Endothelial cell of umbilical vein (primary cell): Measurements from ENCODE around the gene TEN1. TPM values are rescaled to one million over a fixed set of nuclear protein-coding genes. Genes with fewer than 3 reads are reported as not detected.

ENCODE experiments used
- BruUV-seq: library from RNA; stranded (reverse); fragments of 400-500 nt; replicated peaks from 2 replicates; lab custom pipeline; 2021; lab: Mats Ljungman, UMichigan
- CTCF ChIA-PET: fragments of 300-600, 350-600 bp; sonication (Branson Sonifier 250); formaldehyde crosslinking; loops from one replicate; lab custom pipeline; 2021; ENCODE audit warnings: antibody characterized with exemption, inconsistent platforms; lab: Charles Lee
- POLR2A ChIA-PET: fragments of 300-600, 350-600 bp; sonication (Branson Sonifier 250); formaldehyde crosslinking; loops from one replicate; lab custom pipeline; 2021; ENCODE audit warnings: antibody characterized with exemption, inconsistent platforms; lab: Charles Lee
- DNase-seq: peaks from one replicate; pipeline ENCODE4 v3.0.0-alpha.2; 2011; ENCODE audit warnings: low read depth, low spot score
- FAIRE-seq: peaks from 2 replicates; lab custom pipeline; 2011; peaks lifted over from hg19 to GRCh38; lab: Jason Lieb, UNC
- H2AFZ ChIP-seq: 2 replicates; pipeline ENCODE4 v1.6.0; 2012; ENCODE audit warnings: low read depth, low read length, control low read depth, inconsistent platforms
- H3K27ac ChIP-seq: 2 replicates; pipeline ENCODE4 v1.5.1; 2011; ENCODE audit warnings: low read depth, mild to moderate bottlenecking, control low read depth, low read length, moderate library complexity; ENCODE audit not compliant: insufficient read depth
- H3K27me3 ChIP-seq, 2 experiments: 2 replicates each; pipeline versions ENCODE4 v1.6.0 to v1.6.1; 2011; ENCODE audit warnings: low read length in 2 of 2, mixed read lengths in 1 of 2; ENCODE audit not compliant: control insufficient read depth in 2 of 2, insufficient read depth in 2 of 2
- H3K36me3 ChIP-seq, 2 experiments: 2 replicates in 1 of 2; 3 replicates in 1 of 2; pipeline ENCODE4 v1.5.1; 2011; ENCODE audit warnings: low read length in 2 of 2, mild to moderate bottlenecking in 1 of 2, moderate library complexity in 1 of 2; ENCODE audit not compliant: control insufficient read depth in 2 of 2, insufficient read depth in 2 of 2; ENCODE audit errors: extremely low read depth in 1 of 2
- H3K4me1 ChIP-seq: 3 replicates; pipeline ENCODE4 v1.5.1; 2011; ENCODE audit warnings: mild to moderate bottlenecking, low read length; ENCODE audit not compliant: control insufficient read depth, insufficient read depth; ENCODE audit errors: extremely low read depth
- H3K4me2 ChIP-seq: 2 replicates; pipeline ENCODE4 v1.6.1; 2011; ENCODE audit warnings: low read length, control low read depth, mixed read lengths; ENCODE audit not compliant: insufficient read depth
- H3K4me3 ChIP-seq, 3 experiments: fragments of 200-600 bp in 1 of 3; sonication (generic), shearing (Covaris generic) in 1 of 3; replicated peaks in 1 of 3; 2 replicates each; pipeline ENCODE4 v1.5.1; 2011 to 2016; ENCODE audit warnings: control low read depth in 3 of 3, low read length in 3 of 3, mild to moderate bottlenecking in 2 of 3, inconsistent platforms in 1 of 3, low read depth in 1 of 3, moderate library complexity in 1 of 3; ENCODE audit not compliant: insufficient read depth in 1 of 3
- H3K79me2 ChIP-seq: 2 replicates; pipeline ENCODE4 v1.6.0; 2012; ENCODE audit warnings: low read length, inconsistent platforms; ENCODE audit not compliant: control insufficient read depth, insufficient read depth
- H3K9ac ChIP-seq: replicated peaks from 2 replicates; pipeline ENCODE3; 2011; ENCODE audit warnings: low read length, control low read depth; ENCODE audit not compliant: insufficient read depth; ENCODE audit errors: extremely low read depth
- H3K9me1 ChIP-seq: replicated peaks from 3 replicates; pipeline ENCODE4 v1.6.0; 2011; ENCODE audit warnings: mild to moderate bottlenecking, low read length; ENCODE audit not compliant: control insufficient read depth, insufficient read depth; ENCODE audit errors: extremely low read depth
- H3K9me3 ChIP-seq: replicated peaks from 2 replicates; pipeline ENCODE4 v1.5.1; 2012; ENCODE audit warnings: low read length, inconsistent platforms; ENCODE audit not compliant: control insufficient read depth, insufficient read depth
- H4K20me1 ChIP-seq: replicated peaks from 2 replicates; pipeline ENCODE3; 2011; ENCODE audit warnings: mild to moderate bottlenecking, low read length; ENCODE audit not compliant: control insufficient read depth, insufficient read depth; ENCODE audit errors: extremely low read depth
- CTCF ChIP-seq, 2 donors: IDR thresholded peaks; 1 replicate in 1 of 2; 2 replicates in 1 of 2; pipeline ENCODE4 v1.5.1; 2011; ENCODE audit warnings: low read length in 2 of 2, mild to moderate bottlenecking in 2 of 2, moderate library complexity in 2 of 2, control low read depth in 1 of 2, inconsistent platforms in 1 of 2, low read depth in 1 of 2; ENCODE audit not compliant: insufficient read depth in 1 of 2; ENCODE audit errors: extremely low read depth in 1 of 2
- EZH2 ChIP-seq: IDR thresholded peaks from 2 replicates; pipeline ENCODE4 v1.6.1; 2012; ENCODE audit warnings: borderline replicate concordance, low read depth, mild to moderate bottlenecking, moderate library complexity, low read length, inconsistent platforms; ENCODE audit not compliant: severe bottlenecking
- FOS ChIP-seq: IDR thresholded peaks from 2 replicates; pipeline ENCODE4 v1.6.1; 2011; ENCODE audit warnings: mild to moderate bottlenecking, low read length, moderate library complexity, borderline replicate concordance; ENCODE audit not compliant: insufficient read depth
- JUN ChIP-seq: IDR thresholded peaks from 2 replicates; pipeline ENCODE4 v1.6.1; 2011; ENCODE audit warnings: borderline replicate concordance, low read depth; ENCODE audit not compliant: insufficient read length, insufficient read depth
- MAX ChIP-seq: IDR thresholded peaks from 2 replicates; pipeline ENCODE4 v1.6.1; 2011; ENCODE audit not compliant: insufficient read depth, insufficient read length
- MYC ChIP-seq: IDR thresholded peaks from one replicate; pipeline ENCODE4 v1.6.1; 2011; ENCODE audit warnings: mild to moderate bottlenecking, low read depth, low read length
- dilution Hi-C: fragments of 300-500 bp; cut with MboI; formaldehyde crosslinking; loops from one replicate; pipeline ENCODE4 v1.15.0; 2019; ENCODE audit warnings: low sequenced_read_pairs; ENCODE audit not compliant: extremely low pct_ligation_motif_present
- intact Hi-C: fragments of 100-400 bp; cut with micrococcal nuclease; formaldehyde crosslinking; loops from one replicate; pipeline ENCODE4 v1.10.0; 2022
- polyA plus RNA-seq, 4 experiments: library from polyadenylated mRNA; depleted of rRNA in 3 of 4; stranded (reverse) in 3 of 4; unstranded in 1 of 4; fragments of >200 nt; gene quantifications; 2 replicates each; pipeline versions ENCODE4 v1.2.1 to v1.2.3, GENCODE V29; 2011 to 2012; ENCODE audit warnings: missing spikeins in 1 of 4
- total RNA-seq: library from RNA; stranded (reverse); gene quantifications from 2 replicates; pipeline ENCODE4 v1.2.3, GENCODE V29; 2021

TEN1 gene
- total and polyA plus RNA-seq, 2 donors (not counting 3 experiments of a cell fraction or from before 2014, with no cell fraction given) = 18.8 to 29.0 TPM

- Histone ChIP-seq H3K9ac (no peak overlapping the region), H3K4me3 (no peak overlapping the region), H3K9me3 (no peaks in the 10 kb centered on the region), H3K9me1 (no peaks in the 10 kb centered on the region), H3K79me2 (no peaks in the 10 kb centered on the region), H4K20me1 (no peaks in the 10 kb centered on the region), H3K27ac (no peak overlapping the region), H2AFZ (no peak overlapping the region), H3K36me3 (peaks cover 0 to 2% of the 10 kb centered on the region in 2 experiments), H3K4me2 (no peak overlapping the region), H3K4me1 (no peaks in the 10 kb centered on the region), H3K27me3 (no peaks in the 10 kb centered on the region)
- DNase-seq = no peak
- CTCF ChIA-PET = interaction anchor here (0.7 to 5.8 kb wide), 9 partner anchors 8 to 251 kb away, joined by 3 to 95 read pairs (median 3); partner anchors contain the start of genes MRPL38 and TRIM65
- POLR2A ChIA-PET = no interaction called here
- no TSS peak for BruUV-seq
- no peak for FAIRE-seq
- dilution Hi-C loops = no loop called here
- TF ChIP-seq FOS (no peak), CTCF (IDR thresholded peaks at IDR 0.05; ENCODE audit: extremely low read depth in 1 of 2, insufficient read depth in 1 of 2, low read depth in 1 of 2, low read length in 2 of 2) (no peak), MYC (no peak), EZH2 (no peak), JUN (no peak), MAX (no peak)
- intact Hi-C loops = loop anchor here (1.0 to 10.0 kb wide), 3 partner anchors 64 to 230 kb away; partner anchors contain the start of gene FBF1
Measured at GRCh38 chr17:76004750-76005262, 25.8 kb downstream of the TEN1 start.
